ENCODE measurements around the gene CEP68. TPM values are rescaled to one million over a fixed set of nuclear protein-coding genes. Genes with fewer than 3 reads are reported as not detected.

CEP68 gene
- polyA plus RNA-seq = 34.7 and 38.8 TPM in 2 replicates
- 58.4 and 68.8 TPM in 2 replicates for polyA minus RNA-seq

- Histone ChIP-seq H3K27ac (ENCODE audit: low read length) (peak within 1 kb of the TSS; percentile 87), H3K79me2 (replicated peaks; ENCODE audit: insufficient read depth, low read length) (peaks cover 45% of the 10 kb centered on the region), H3K4me2 (ENCODE audit: low read length) (peak within 1 kb of the TSS; percentile 95), H4K20me1 (ENCODE audit: insufficient read depth) (peaks cover 6% of the 10 kb centered on the region), H2AFZ (ENCODE audit: low read depth, low read length) (peak within 1 kb of the TSS; percentile 92), H3K27me3 (ENCODE audit: insufficient read depth, low read depth, low read length) (no peaks in the 10 kb centered on the region), H3K9me3 (ENCODE audit: low read length) (no peaks in the 10 kb centered on the region), H3K36me3 (ENCODE audit: insufficient read depth, low read length) (no peaks in the 10 kb centered on the region), H3K9ac (ENCODE audit: low read length) (peak within 1 kb of the TSS; percentile 89), H3K9me2 (ENCODE audit: insufficient read depth, low read length) (no peaks in the 10 kb centered on the region), H3F3A (ENCODE audit: insufficient read depth, low read length, poor library complexity, severe bottlenecking) (no peaks in the 10 kb centered on the region), H3K4me3 (ENCODE audit: low read length) (peak within 1 kb of the TSS; percentile 83)
- peak; percentile 21 for TF ChIP-seq RAD21 (conservative IDR thresholded peaks at IDR 0.05)
- no peak for TF ChIP-seq EZH2 (IDR thresholded peaks at IDR 0.05; ENCODE audit: borderline replicate concordance, insufficient read depth, low read length, poor library complexity, severe bottlenecking)
- peak; percentile 59 for TF ChIP-seq EP300 (conservative IDR thresholded peaks at IDR 0.05; ENCODE audit: poor library complexity, severe bottlenecking)
- TF ChIP-seq REST (IDR thresholded peaks at IDR 0.05; ENCODE audit: borderline replicate concordance) = peak; percentile 12
- peak; percentile 72 for TF ChIP-seq MXI1 (conservative IDR thresholded peaks at IDR 0.05; ENCODE audit: poor library complexity, severe bottlenecking)
- TF ChIP-seq TAF1 (IDR thresholded peaks at IDR 0.05; ENCODE audit: low read depth) = no peak
- peak; percentile 95 for TF ChIP-seq POLR2AphosphoS5 (IDR thresholded peaks at IDR 0.05)
- peak; percentile 40 for TF ChIP-seq SMC3 (conservative IDR thresholded peaks at IDR 0.05; ENCODE audit: poor library complexity)
- no peak for TF ChIP-seq CTCF (IDR thresholded peaks at IDR 0.05; ENCODE audit: poor library complexity, severe bottlenecking)
Observed at GRCh38 chr2:65056215-65057053, at the start of gene CEP68. Gene CEP68 (plus strand): TSS chr2:65056416. CDS start chr2:65069445, 13,029 bp downstream.

GRCh38 chr2:65013776-65014175 is 42.4 kb upstream of the CEP68 start:
- Histone ChIP-seq H3F3A (ENCODE audit: insufficient read depth, low read length, poor library complexity, severe bottlenecking) (no peaks in the 10 kb centered on the region), H3K27ac (ENCODE audit: low read length) (no peak overlapping the region), H3K27me3 (ENCODE audit: insufficient read depth, low read depth, low read length) (no peaks in the 10 kb centered on the region), H4K20me1 (ENCODE audit: insufficient read depth) (no peaks in the 10 kb centered on the region), H3K4me2 (ENCODE audit: low read length) (no peak overlapping the region), H3K9me2 (ENCODE audit: insufficient read depth, low read length) (no peaks in the 10 kb centered on the region), H3K9ac (ENCODE audit: low read length) (no peak overlapping the region), H3K36me3 (ENCODE audit: insufficient read depth, low read length) (peaks cover 16% of the 10 kb centered on the region), H3K4me3 (ENCODE audit: low read length) (no peak overlapping the region), H3K9me3 (ENCODE audit: low read length) (no peaks in the 10 kb centered on the region), H2AFZ (ENCODE audit: low read depth, low read length) (no peak overlapping the region), H3K79me2 (replicated peaks; ENCODE audit: insufficient read depth, low read length) (no peaks in the 10 kb centered on the region)
- no peak for TF ChIP-seq RAD21 (conservative IDR thresholded peaks at IDR 0.05)
- no peak for TF ChIP-seq POLR2AphosphoS5 (IDR thresholded peaks at IDR 0.05)

Data from neural cell (in vitro differentiated cells).